K562 (cell line): ENCODE data around the gene SCAMP5. TPM values are rescaled to one million over a fixed set of nuclear protein-coding genes. Genes with fewer than 3 reads are reported as not detected.

ENCODE experiments used
- FOXA3 ChIP-seq, 2 experiments: fragments of 450-650 bp in 1 of 2; sonication (generic) in 1 of 2; formaldehyde crosslinking; IDR thresholded peaks in 1 of 2; conservative IDR thresholded peaks in 1 of 2; 2 replicates each; pipeline versions ENCODE4 v1.4.0 to v1.8.0; 2020 to 2022; ENCODE audit warnings: mild to moderate bottlenecking in 2 of 2, missing genetic modification reagents in 1 of 2
- FUS ChIP-seq: fragments of 200-400 bp; formaldehyde crosslinking; optimal IDR thresholded peaks from 2 replicates; pipeline ENCODE3; 2017; ENCODE audit warnings: low read depth, low read length
- HBP1 ChIP-seq: fragments of 450-650 bp; formaldehyde crosslinking; IDR thresholded peaks from 2 replicates; pipeline ENCODE4 v1.4.0; 2022; ENCODE audit warnings: missing genetic modification characterization
- JUNB ChIP-seq: fragments of 450-650 bp; formaldehyde crosslinking; conservative IDR thresholded peaks from 2 replicates; pipeline ENCODE4 v1.4.0; 2020; ENCODE audit warnings: mild to moderate bottlenecking
- NELFE ChIP-seq: IDR thresholded peaks from 2 replicates; pipeline ENCODE4 v1.6.1; 2011; ENCODE audit warnings: mild to moderate bottlenecking; ENCODE audit not compliant: insufficient read depth, insufficient read length
- NR0B1 ChIP-seq: fragments of 450-650 bp; IDR thresholded peaks from one replicate; pipeline ENCODE4 v1.6.1; 2018; ENCODE audit warnings: mild to moderate bottlenecking, moderate library complexity; ENCODE audit not compliant: partially characterized antibody
- SETDB1 ChIP-seq: IDR thresholded peaks from one replicate; pipeline ENCODE4 v1.6.1; 2012; ENCODE audit warnings: low read length, control low read depth, inconsistent platforms
- SMAD2 ChIP-seq: fragments of 150-350 bp; IDR thresholded peaks from 2 replicates; pipeline ENCODE4 v1.6.1; 2014; ENCODE audit warnings: low read depth, mild to moderate bottlenecking, low read length
- ZNF408 ChIP-seq: fragments of 250-450 bp; sonication (Bioruptor Pico); IDR thresholded peaks from 2 replicates; pipeline ENCODE4 v1.4.0; 2020; ENCODE audit warnings: low read depth, mild to moderate bottlenecking, moderate library complexity
- polyA plus RNA-seq, 8 experiments: library from polyadenylated mRNA; depleted of rRNA in 4 of 8; stranded (reverse) in 5 of 8; unstranded in 3 of 8; fragments of >200 nt; fragmentation: Nextera tagmentation in 2 of 8; fragmentation: Illumina TruSeq in 1 of 8; extraction: Ambion mirVana in 2 of 8; extraction: Trizol in 1 of 8; gene quantifications; 2 replicates each; pipeline versions ENCODE4 v1.2.1 to v1.2.3, GENCODE V29; 2011 to 2014; ENCODE audit warnings: inconsistent platforms in 1 of 8, missing spikeins in 1 of 8
- total RNA-seq, 7 experiments: library from RNA; depleted of rRNA in 6 of 7; stranded (reverse); fragments of >200 nt in 6 of 7; fragmentation: Illumina TruSeq in 2 of 7; extraction: Trizol in 2 of 7; gene quantifications; 2 replicates each; pipeline versions ENCODE4 v1.2.1 to v1.2.3, GENCODE V29; 2011 to 2021; ENCODE audit warnings: low replicate concordance in 1 of 7
- TF ChIP-seq, protein P1 (sequence below): sonication (generic); formaldehyde crosslinking; IDR thresholded peaks from 2 replicates; pipeline ENCODE4 v1.8.1; 2023; ENCODE audit warnings: mild to moderate bottlenecking, missing genetic modification reagents
- TF ChIP-seq, protein P2 (sequence below), 3 experiments: IDR thresholded peaks in 2 of 3; conservative IDR thresholded peaks in 1 of 3; 2 replicates each; pipeline ENCODE4 v1.5.1; 2011 to 2012; ENCODE audit warnings: low read length in 3 of 3, mild to moderate bottlenecking in 3 of 3, control low read depth in 2 of 3, improper control_type of control experiment in 1 of 3, inconsistent platforms in 1 of 3, low read depth in 1 of 3, mixed read lengths in 1 of 3, moderate library complexity in 1 of 3; ENCODE audit not compliant: insufficient read depth in 2 of 3
- TF ChIP-seq, protein P3 (sequence below): fragments of 450-650 bp; IDR thresholded peaks from 2 replicates; pipeline ENCODE4 v1.7.1; 2018; ENCODE audit warnings: mild to moderate bottlenecking, low read depth; ENCODE audit not compliant: partially characterized antibody
- TF ChIP-seq, protein P4 (sequence below): sonication (generic); formaldehyde crosslinking; IDR thresholded peaks from 2 replicates; pipeline ENCODE4 v1.8.1; 2023; ENCODE audit warnings: mild to moderate bottlenecking, missing genetic modification reagents

SCAMP5 gene
- total and polyA plus RNA-seq, 9 of the 15 experiments (the other 6 are each of a cell fraction or from before 2014, with no cell fraction given) = 0.09 to 0.29 (median 0.19) TPM; not detected in 5

DNA sequence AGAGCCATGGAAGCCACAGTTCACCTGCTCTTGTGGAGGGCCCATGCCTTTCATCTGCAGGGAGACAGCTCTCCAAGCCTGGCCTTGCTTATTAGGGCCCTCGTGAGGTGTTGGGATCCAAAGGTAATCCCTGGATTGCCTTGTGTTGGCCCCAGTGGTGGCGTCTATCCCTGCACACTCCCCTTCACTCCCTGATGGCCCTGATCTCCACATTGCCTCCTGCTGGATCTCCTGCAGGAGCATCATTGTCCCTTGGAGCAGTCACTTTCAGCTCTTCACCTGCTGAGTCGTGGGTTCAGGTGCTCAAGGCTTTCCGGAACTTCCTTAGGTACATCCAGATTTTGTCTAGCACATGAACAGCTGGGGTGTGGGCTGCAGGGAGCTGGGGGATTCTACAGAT, 35.1 kb downstream of the SCAMP5 start (continued):
- no peak for TF ChIP-seq HBP1 (CRISPR knock-in tag)
- no peak for TF ChIP-seq FOXA3 (CRISPR knock-in tag; conservative IDR thresholded peaks at IDR 0.05 in 1 of 2, IDR thresholded peaks at IDR 0.05 in 1 of 2)
- TF ChIP-seq, protein P1, sequence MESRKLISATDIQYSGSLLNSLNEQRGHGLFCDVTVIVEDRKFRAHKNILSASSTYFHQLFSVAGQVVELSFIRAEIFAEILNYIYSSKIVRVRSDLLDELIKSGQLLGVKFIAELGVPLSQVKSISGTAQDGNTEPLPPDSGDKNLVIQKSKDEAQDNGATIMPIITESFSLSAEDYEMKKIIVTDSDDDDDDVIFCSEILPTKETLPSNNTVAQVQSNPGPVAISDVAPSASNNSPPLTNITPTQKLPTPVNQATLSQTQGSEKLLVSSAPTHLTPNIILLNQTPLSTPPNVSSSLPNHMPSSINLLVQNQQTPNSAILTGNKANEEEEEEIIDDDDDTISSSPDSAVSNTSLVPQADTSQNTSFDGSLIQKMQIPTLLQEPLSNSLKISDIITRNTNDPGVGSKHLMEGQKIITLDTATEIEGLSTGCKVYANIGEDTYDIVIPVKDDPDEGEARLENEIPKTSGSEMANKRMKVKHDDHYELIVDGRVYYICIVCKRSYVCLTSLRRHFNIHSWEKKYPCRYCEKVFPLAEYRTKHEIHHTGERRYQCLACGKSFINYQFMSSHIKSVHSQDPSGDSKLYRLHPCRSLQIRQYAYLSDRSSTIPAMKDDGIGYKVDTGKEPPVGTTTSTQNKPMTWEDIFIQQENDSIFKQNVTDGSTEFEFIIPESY (CRISPR knock-in tag) = peak; percentile 55; the same call in 1 of the 2 replicates
- no peak for TF ChIP-seq NELFE
- TF ChIP-seq FUS = no peak
- TF ChIP-seq, protein P2, sequence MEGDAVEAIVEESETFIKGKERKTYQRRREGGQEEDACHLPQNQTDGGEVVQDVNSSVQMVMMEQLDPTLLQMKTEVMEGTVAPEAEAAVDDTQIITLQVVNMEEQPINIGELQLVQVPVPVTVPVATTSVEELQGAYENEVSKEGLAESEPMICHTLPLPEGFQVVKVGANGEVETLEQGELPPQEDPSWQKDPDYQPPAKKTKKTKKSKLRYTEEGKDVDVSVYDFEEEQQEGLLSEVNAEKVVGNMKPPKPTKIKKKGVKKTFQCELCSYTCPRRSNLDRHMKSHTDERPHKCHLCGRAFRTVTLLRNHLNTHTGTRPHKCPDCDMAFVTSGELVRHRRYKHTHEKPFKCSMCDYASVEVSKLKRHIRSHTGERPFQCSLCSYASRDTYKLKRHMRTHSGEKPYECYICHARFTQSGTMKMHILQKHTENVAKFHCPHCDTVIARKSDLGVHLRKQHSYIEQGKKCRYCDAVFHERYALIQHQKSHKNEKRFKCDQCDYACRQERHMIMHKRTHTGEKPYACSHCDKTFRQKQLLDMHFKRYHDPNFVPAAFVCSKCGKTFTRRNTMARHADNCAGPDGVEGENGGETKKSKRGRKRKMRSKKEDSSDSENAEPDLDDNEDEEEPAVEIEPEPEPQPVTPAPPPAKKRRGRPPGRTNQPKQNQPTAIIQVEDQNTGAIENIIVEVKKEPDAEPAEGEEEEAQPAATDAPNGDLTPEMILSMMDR (IDR thresholded peaks at IDR 0.05 in 2 of 3, conservative IDR thresholded peaks at IDR 0.05 in 1 of 3; ENCODE audit: insufficient read depth in 2 of 3, low read depth in 1 of 3, low read length in 3 of 3) = peak; percentile 12 to 38 (median 22); a peak in 2 of 6 replicates
- no peak for TF ChIP-seq SETDB1
- TF ChIP-seq, protein P3, sequence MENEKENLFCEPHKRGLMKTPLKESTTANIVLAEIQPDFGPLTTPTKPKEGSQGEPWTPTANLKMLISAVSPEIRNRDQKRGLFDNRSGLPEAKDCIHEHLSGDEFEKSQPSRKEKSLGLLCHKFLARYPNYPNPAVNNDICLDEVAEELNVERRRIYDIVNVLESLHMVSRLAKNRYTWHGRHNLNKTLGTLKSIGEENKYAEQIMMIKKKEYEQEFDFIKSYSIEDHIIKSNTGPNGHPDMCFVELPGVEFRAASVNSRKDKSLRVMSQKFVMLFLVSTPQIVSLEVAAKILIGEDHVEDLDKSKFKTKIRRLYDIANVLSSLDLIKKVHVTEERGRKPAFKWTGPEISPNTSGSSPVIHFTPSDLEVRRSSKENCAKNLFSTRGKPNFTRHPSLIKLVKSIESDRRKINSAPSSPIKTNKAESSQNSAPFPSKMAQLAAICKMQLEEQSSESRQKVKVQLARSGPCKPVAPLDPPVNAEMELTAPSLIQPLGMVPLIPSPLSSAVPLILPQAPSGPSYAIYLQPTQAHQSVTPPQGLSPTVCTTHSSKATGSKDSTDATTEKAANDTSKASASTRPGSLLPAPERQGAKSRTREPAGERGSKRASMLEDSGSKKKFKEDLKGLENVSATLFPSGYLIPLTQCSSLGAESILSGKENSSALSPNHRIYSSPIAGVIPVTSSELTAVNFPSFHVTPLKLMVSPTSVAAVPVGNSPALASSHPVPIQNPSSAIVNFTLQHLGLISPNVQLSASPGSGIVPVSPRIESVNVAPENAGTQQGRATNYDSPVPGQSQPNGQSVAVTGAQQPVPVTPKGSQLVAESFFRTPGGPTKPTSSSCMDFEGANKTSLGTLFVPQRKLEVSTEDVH = no peak
- TF ChIP-seq JUNB = no peak
- TF ChIP-seq, protein P4, sequence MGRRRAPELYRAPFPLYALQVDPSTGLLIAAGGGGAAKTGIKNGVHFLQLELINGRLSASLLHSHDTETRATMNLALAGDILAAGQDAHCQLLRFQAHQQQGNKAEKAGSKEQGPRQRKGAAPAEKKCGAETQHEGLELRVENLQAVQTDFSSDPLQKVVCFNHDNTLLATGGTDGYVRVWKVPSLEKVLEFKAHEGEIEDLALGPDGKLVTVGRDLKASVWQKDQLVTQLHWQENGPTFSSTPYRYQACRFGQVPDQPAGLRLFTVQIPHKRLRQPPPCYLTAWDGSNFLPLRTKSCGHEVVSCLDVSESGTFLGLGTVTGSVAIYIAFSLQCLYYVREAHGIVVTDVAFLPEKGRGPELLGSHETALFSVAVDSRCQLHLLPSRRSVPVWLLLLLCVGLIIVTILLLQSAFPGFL (CRISPR knock-in tag) = no peak
- TF ChIP-seq ZNF408 (CRISPR knock-in tag) = no peak
- no peak for TF ChIP-seq SMAD2
- TF ChIP-seq NR0B1 = no peak
